ENCODE results near the gene KIAA1210.
"Not testable (repeated sequence)": the region's sequence is repeated elsewhere in the genome, so short reads cannot be mapped to it uniquely, and the experiment has no call there.

The KIAA1210 gene

DNA sequence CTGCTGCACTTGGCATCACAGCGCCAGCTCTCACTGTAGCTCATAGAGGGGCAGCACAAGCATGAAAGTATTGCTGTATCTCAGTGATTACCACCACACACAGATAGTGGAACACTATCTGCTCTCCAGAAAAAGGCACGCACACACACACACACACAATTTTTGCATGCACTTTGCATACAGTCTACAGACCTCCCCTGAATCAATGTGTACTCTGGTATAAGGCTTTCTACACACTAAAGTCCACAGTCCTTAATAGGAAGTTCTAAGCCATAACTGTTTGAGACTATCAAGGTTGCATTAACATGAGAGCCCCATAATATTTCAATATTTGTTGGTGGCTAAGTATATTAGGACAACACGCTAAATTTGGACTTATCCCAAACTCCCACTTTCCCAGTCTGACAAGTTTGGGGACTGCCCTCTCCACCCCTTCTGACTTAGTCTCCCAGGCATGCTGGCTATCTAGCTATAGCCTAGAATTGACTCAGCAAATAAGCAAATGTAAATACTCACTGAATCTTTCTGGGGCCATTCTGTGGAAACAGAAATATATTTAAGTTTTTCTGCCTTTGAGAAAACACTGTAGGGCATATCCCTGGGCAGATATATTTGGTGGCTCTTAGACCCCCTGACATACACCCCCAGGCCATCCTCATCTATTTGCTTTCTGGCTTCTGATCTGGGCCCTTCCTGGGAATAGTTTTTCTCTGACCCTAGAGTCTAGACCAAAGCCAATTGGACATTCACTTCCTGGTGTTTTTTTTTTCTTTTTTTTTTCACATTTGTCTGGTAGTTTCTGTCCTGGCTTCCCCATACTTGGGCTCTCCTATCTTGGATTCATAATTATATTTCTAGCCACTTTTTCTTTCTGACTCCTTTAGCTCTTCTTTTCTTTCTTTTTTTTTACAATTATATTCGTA, 91.2 kb downstream of the KIAA1210 start:
- no peak for DNase-seq (ENCODE audit: low read depth)

DNA sequence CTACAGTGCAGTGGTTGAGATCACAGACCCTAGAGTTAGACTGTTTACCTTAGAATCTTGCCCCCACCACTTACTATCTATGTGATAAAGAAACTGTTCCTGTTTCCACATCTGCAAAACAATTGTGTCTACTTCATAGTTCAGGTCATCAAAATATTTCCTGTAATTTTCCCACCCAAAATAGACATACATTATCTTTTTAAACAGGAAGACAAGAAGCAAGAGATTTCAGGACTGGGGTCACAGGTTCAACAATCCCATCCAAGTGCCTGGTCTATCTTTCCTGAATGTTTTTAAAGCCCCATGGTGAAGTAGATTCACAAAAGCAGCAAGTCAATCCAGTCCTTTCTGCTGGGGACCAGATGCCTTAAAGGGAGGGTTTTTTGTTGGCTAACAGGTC, 96.6 kb downstream of the KIAA1210 start:
- no peak for DNase-seq (ENCODE audit: low read depth)

DNA sequence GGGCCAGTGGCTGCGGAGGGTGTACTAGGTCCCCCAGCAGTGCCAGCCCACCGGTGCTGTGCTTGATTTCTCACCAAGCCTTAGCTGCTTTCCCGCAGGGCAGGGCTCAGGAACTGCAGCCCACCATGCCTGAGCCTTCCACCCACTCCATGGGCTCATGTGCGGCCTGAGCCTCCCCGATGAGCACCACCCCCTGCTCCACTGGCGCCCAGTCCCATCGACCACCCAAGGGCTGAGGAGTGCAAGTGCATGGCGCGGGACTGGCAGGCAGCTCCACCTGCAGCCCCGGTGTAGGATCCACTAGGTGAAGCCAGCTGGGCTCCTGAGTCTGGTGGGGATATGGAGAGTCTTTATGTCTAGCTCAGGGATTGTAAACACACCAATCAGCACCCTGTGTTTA, 98.0 kb downstream of the KIAA1210 start:
- not testable (repeated sequence) for DNase-seq (ENCODE audit: low read depth)

DNA sequence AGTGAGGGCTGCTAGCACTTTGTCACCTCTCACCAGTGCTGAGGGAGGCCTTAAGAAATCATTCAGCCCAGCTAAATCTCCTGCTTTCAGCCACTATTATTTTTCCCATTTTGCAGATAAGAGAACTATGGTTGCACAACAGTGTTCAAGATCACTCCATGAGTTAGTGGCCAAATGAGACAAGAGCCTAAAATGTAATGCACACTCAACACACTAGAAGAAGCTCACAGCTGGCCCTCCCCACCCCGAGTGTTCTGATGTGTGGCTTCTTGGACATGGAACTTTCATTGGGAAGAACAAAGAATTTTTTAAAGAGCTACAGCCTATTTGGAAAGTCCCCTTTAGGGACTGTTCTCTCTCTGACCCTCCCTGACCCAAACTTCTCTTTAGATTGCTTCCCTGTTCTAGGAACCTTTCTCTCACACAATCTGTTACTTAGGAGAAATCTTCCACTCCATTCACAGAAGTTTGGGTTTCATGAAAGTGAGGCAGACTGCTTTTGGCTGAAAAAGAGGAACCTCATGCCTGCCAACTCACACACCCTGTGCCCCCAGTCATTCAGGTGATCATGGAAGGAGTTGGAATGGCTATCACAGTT, 98.8 kb downstream of the KIAA1210 start:
- DNase-seq (ENCODE audit: low read depth) = no peak

All from amniotic epithelial cell (primary cell).